GM12891 (cell line): ENCODE measurements around the gene RNF13.
"Not testable (repeated sequence)": the region's sequence is repeated elsewhere in the genome, so short reads cannot be mapped to it uniquely, and the experiment has no call there.

Source experiments
- DNase-seq: peaks from one replicate; pipeline ENCODE4 v3.0.0; 2011; ENCODE audit warnings: low spot score; ENCODE audit not compliant: insufficient read length
- FAIRE-seq: peaks from 2 replicates; lab custom pipeline; 2011; peaks lifted over from hg19 to GRCh38; lab: Jason Lieb, UNC
- PAX5 ChIP-seq: IDR thresholded peaks from 2 replicates; pipeline ENCODE4 v1.6.1; 2011; ENCODE audit warnings: low read length, moderate library complexity, mild to moderate bottlenecking; ENCODE audit not compliant: insufficient read depth, severe bottlenecking
- POLR2A ChIP-seq: IDR thresholded peaks from 2 replicates; pipeline ENCODE4 v1.6.1; 2011; ENCODE audit warnings: low read depth, low read length, control low read depth
- POLR2AphosphoS5 ChIP-seq: IDR thresholded peaks from 2 replicates; pipeline ENCODE4 v1.6.1; 2011; ENCODE audit warnings: low read depth, low read length, control low read depth
- POU2F2 ChIP-seq: IDR thresholded peaks from 2 replicates; pipeline ENCODE4 v1.6.1; 2011; ENCODE audit warnings: low read depth, mild to moderate bottlenecking, control low read depth, low read length, moderate library complexity
- SPI1 ChIP-seq: IDR thresholded peaks from 2 replicates; pipeline ENCODE4 v1.6.1; 2011; ENCODE audit warnings: low read depth, low read length, control low read depth
- TAF1 ChIP-seq: IDR thresholded peaks from 2 replicates; pipeline ENCODE4 v1.6.1; 2011; ENCODE audit warnings: low read depth, low read length, control low read depth

Gene RNF13

GRCh38 chr3:149941186-149941585 lies 128.2 kb downstream of the RNF13 start:
- DNase-seq = no peak
- TF ChIP-seq POLR2A (no peak), TAF1 (no peak)
- FAIRE-seq = no peak

GRCh38 chr3:149941946-149942345 lies 128.9 kb downstream of the RNF13 start:
- FAIRE-seq = no peak
- DNase-seq = no peak
- TF ChIP-seq POU2F2 (no peak), TAF1 (no peak), SPI1 (no peak), PAX5 (no peak), POLR2A (no peak), POLR2AphosphoS5 (no peak)

GRCh38 chr3:149942409-149942808 lies 129.4 kb downstream of the RNF13 start:
- no peak for FAIRE-seq
- TF ChIP-seq POU2F2 = no peak
- TF ChIP-seq SPI1 = no peak
- no peak for TF ChIP-seq PAX5
- TF ChIP-seq TAF1 = no peak
- TF ChIP-seq POLR2A = no peak
- TF ChIP-seq POLR2AphosphoS5 = no peak
- no peak for DNase-seq

- not testable (repeated sequence) for DNase-seq, FAIRE-seq
These were observed 131.0 kb downstream of the RNF13 start for GRCh38 chr3:149943966-149944365.

- DNase-seq = no peak
- no peak for TF ChIP-seq POLR2AphosphoS5
- no peak for TF ChIP-seq SPI1
- no peak for TF ChIP-seq TAF1
- no peak for TF ChIP-seq POU2F2
- no peak for TF ChIP-seq PAX5
- TF ChIP-seq POLR2A = no peak
- FAIRE-seq = no peak
These were observed 134.2 kb downstream of the RNF13 start for GRCh38 chr3:149947231-149947630.

- TF ChIP-seq PAX5 (no peak), POLR2AphosphoS5 (no peak), TAF1 (no peak)
- no peak for DNase-seq
- no peak for FAIRE-seq
These were observed 136.2 kb downstream of the RNF13 start for GRCh38 chr3:149949181-149949580.

GRCh38 chr3:149954812-149955211 lies 141.8 kb downstream of the RNF13 start:
- TF ChIP-seq POLR2A (no peak), PAX5 (no peak), SPI1 (no peak), TAF1 (no peak), POLR2AphosphoS5 (no peak), POU2F2 (no peak)
- FAIRE-seq = no peak
- DNase-seq = no peak

- no peak for TF ChIP-seq SPI1
- TF ChIP-seq POLR2AphosphoS5 = no peak
- no peak for TF ChIP-seq POU2F2
- no peak for TF ChIP-seq POLR2A
- no peak for TF ChIP-seq PAX5
- no peak for TF ChIP-seq TAF1
- DNase-seq (no peak), FAIRE-seq (no peak)
These were observed 142.4 kb downstream of the RNF13 start for GRCh38 chr3:149955449-149955848.

- FAIRE-seq (no peak), DNase-seq (no peak)
These were observed 144.5 kb downstream of the RNF13 start for GRCh38 chr3:149957361-149958125.

GRCh38 chr3:149958171-149958796 lies 145.3 kb downstream of the RNF13 start:
- DNase-seq = no peak
- TF ChIP-seq POU2F2 (no peak), POLR2A (no peak), PAX5 (no peak), SPI1 (no peak), POLR2AphosphoS5 (no peak), TAF1 (no peak)
- FAIRE-seq = no peak

More at GRCh38 chr3:149957361-149958125, 144.5 kb downstream of the RNF13 start:
- TF ChIP-seq PAX5 (no peak), TAF1 (no peak), POLR2A (no peak), POLR2AphosphoS5 (no peak), SPI1 (no peak), POU2F2 (no peak)

GRCh38 chr3:149959443-149959842 lies 146.4 kb downstream of the RNF13 start:
- TF ChIP-seq TAF1 (no peak), SPI1 (no peak), PAX5 (no peak), POLR2A (no peak), POLR2AphosphoS5 (no peak), POU2F2 (no peak)
- FAIRE-seq = no peak
- no peak for DNase-seq
